DND-41 (cell line): Measurements from ENCODE around the gene TRRAP.

Experiments used
- EZH2 ChIP-seq: IDR thresholded peaks from 3 replicates; pipeline ENCODE4 v1.6.1; 2012; ENCODE audit warnings: borderline replicate concordance, low read depth, mild to moderate bottlenecking, moderate library complexity, low read length, inconsistent platforms; ENCODE audit not compliant: severe bottlenecking
- TF ChIP-seq, protein P1 (sequence below): IDR thresholded peaks from 2 replicates; pipeline ENCODE4 v1.5.1; 2012; ENCODE audit warnings: borderline replicate concordance, low read length, moderate library complexity, mild to moderate bottlenecking; ENCODE audit not compliant: poor library complexity, severe bottlenecking; ENCODE audit errors: extremely low read depth

DNA sequence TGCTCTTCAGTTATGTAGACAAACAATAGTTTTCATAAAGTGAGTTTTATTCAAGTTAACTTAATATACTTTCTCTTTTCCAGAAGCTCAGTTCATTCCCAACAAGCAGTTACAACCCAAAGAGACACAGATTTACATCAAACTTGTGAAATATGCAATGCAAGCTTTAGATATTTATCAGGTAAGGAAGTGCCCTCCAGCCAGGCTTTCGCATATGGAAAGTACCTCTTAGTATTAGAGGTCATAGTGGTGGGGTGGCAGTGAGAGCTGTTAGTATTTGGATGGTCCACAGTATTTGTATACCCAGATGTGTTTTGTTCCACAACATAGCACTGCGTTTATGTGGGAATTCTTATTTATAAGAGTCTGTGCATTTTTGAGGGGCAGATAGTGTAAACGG lies 32.1 kb downstream of the TRRAP start:
- TF ChIP-seq, protein P1, sequence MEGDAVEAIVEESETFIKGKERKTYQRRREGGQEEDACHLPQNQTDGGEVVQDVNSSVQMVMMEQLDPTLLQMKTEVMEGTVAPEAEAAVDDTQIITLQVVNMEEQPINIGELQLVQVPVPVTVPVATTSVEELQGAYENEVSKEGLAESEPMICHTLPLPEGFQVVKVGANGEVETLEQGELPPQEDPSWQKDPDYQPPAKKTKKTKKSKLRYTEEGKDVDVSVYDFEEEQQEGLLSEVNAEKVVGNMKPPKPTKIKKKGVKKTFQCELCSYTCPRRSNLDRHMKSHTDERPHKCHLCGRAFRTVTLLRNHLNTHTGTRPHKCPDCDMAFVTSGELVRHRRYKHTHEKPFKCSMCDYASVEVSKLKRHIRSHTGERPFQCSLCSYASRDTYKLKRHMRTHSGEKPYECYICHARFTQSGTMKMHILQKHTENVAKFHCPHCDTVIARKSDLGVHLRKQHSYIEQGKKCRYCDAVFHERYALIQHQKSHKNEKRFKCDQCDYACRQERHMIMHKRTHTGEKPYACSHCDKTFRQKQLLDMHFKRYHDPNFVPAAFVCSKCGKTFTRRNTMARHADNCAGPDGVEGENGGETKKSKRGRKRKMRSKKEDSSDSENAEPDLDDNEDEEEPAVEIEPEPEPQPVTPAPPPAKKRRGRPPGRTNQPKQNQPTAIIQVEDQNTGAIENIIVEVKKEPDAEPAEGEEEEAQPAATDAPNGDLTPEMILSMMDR: no peak
- no peak for TF ChIP-seq EZH2
